NCI-H2171 (cell line): Measurements from ENCODE around the gene OR6B1.

Experiments used
- DNase-seq: peaks from one replicate; lab custom pipeline; 2025; lab: John Stamatoyannopoulos, UW

OR6B1 gene

GRCh38 chr7:144000020-144000419, at the start of gene OR6B1:
Gene OR6B1, plus strand, starts transcription at chr7:144000320. Its CDS starts 3,677 bp downstream, at chr7:144003997.
- no peak for DNase-seq

- no peak for DNase-seq
These were observed 46.7 kb upstream of the OR6B1 start for GRCh38 chr7:143953421-143953820.

- no peak for DNase-seq
These were observed 46.0 kb upstream of the OR6B1 start for GRCh38 chr7:143954135-143954534.

DNA sequence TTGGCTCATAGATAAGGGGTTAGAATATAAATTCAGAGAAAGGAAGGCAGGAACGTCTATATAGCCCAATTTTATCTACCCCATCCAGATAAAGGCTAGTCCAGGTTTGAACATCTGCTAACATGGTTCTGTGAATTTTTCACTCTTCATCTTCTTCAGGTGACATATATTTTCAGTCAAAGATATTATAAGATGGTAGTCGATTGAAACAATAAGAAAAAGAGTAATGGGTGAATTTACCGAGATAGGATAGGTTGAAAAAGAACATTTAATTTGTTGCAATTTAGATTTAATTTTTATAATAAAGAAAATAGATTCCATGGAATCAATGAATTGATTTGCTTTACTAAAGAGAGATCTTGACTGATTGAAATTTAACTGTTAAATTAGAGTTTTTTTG, 45.6 kb upstream of the OR6B1 start, which contains the start of gene OR2F1:
OR2F1 (plus strand) TSS at position 301 of the 400 bp plus-strand sequence. CDS start 5,127 bp downstream, outside the sequence.
- no peak for DNase-seq

DNA sequence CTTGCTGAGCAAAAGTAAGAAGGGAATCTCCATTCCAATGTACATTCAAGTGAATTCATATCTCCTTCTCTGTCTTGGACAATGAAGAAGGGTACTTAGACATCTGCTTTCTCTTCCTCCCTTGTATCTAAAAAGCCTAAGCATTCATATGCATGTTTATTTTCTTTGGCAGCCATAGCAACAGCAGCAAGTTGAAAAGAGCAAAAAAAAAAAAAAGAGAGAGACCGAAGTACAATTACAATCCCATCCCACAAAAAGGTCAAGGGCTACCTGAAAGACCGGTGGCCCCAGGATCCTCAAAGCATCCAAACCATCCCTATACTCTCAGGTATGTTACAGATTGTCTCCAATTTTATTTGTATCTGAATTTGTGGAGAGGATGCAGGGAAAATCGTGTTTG, 41.3 kb upstream of the OR6B1 start:
- no peak for DNase-seq

DNA sequence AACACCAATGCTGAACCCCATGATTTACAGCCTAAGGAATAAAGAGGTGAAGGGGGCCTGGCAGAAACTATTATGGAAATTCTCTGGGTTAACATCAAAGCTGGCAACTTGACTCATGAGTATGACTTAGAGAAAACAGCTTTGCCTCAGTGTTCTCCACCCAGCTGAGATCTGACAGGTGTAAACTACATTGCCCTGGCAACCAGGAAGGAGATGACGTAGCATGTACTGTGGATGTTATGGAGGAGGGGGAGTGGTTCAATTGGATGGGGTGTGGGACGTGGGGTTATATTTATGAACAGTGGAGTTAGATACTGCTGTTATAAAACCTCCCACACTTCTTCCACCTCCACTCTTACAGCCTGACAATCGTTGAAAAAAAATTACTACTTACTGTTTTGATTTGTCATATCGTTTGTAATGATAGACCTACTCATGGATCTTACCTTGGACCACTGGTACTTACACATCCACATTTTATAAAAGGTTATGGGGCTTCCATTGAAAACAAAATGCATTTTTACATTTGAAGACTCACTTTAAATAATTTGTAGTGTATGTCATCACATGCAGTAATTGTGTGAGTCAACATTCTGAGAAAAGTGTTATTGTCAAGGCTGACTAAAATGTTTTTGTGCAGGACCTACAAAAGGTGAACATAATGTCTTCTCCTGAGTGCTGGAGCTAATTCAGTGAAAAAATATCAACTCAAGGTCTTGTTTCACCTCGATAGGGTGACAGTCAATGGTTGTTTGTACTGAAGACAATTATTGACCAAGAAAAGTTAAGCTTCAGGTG, 39.1 kb upstream of the OR6B1 start:
- no peak for DNase-seq

- no peak for DNase-seq
These were observed 34.8 kb upstream of the OR6B1 start for GRCh38 chr7:143965280-143965679.

- no peak for DNase-seq
These were observed 32.7 kb upstream of the OR6B1 start for GRCh38 chr7:143967398-143967797.

DNA sequence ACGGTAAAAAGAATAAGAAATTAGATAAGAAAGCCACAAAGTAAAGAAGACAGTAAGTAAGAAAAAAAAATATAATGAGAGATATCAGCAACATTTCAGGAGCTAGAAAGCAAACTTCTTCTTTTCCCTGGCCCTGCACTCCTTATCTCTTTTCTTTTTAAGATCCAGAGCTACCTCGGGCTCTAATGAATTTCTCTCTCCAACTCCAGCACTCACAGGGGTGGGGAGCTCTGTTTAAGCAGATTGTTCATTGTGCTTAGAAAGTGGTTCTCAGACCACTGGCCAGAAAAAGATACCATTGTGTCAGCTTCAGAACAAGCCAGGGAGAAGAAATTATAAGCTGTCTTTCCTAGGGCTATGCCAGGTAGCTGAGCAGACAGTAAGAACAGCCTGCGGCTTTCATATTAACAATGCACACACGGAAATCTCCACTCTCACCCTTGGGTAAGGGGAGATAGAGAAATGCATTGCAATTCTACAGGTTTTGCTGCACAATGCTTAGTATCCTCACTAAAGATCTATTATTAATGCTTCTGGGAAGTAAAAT, 26.2 kb upstream of the OR6B1 start:
- DNase-seq: no peak

- no peak for DNase-seq
These were observed 25.7 kb upstream of the OR6B1 start for GRCh38 chr7:143974459-143974858.

DNA sequence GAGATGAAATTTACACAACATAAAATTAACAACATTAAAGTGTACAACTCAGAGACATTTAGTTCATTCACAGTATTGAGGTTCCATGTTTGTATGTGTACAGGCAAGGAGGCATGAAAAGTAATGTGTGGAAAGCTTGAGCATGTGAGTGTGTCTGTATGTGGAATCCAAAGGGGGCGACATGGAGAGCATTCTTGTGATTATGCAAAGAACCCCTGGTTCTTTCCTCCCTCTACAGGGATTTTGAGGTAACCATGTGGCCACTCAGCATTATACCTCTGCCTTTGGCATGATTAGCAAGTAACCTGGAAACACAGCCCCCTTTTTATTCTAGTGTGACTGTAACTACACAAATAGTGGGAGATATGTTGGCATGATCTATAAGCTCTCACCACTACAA, 24.5 kb upstream of the OR6B1 start:
- no peak for DNase-seq

DNA sequence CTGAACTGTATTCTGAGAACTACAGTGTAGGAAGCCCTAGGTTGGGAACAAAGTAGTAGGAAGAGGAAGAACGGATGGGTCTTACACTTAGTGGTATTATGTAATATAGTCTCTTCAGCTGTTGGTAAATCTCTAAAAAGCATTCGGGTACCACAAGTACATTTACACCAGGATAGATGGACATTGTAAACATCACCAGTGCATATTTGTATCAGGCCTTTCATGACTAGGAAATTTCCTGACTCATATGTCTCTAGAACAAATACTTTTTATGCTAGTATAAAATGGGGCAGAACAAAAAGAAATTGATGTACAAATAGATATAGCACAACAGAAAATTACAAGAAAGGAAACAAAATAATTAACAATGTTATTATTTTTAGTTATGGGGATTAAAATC, 21.5 kb upstream of the OR6B1 start:
- DNase-seq: no peak

DNA sequence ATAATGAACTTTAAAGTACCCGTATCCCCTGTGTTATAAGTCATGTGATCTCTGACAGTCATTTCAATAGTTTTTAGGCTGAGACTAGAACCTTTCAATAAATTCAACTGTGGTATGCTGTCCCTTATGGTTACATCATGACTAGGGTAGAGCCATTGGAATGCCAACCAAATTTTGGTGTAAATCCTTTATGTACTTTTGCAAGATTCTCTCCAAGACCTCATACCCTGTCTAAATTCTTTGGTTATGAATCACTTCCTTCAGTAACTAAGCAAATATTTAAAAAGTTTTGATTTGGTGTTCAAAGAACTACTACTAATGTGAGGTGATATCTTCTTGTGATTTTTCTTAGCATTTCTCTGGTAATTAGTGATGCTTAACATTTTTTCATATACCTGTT, 20.8 kb upstream of the OR6B1 start:
- no peak for DNase-seq

DNA sequence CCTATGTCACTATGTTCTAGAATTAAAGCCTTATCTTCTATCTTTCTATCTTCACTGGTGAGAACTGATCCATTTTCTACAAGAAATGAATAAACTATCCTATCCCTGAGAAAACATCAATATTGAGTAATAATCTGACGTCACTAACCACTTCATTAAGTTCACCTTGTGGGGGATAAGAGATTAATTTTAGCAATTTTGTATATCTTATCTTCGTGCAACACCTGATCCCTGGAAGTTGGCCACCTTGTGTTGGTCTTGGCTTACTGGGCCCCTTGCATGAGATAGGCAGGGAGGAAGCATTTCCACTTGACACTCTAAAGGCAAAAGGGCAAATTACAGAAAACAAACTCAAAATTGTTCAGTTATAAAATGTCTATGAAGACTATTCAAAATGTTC, 20.1 kb upstream of the OR6B1 start:
- DNase-seq: no peak

DNA sequence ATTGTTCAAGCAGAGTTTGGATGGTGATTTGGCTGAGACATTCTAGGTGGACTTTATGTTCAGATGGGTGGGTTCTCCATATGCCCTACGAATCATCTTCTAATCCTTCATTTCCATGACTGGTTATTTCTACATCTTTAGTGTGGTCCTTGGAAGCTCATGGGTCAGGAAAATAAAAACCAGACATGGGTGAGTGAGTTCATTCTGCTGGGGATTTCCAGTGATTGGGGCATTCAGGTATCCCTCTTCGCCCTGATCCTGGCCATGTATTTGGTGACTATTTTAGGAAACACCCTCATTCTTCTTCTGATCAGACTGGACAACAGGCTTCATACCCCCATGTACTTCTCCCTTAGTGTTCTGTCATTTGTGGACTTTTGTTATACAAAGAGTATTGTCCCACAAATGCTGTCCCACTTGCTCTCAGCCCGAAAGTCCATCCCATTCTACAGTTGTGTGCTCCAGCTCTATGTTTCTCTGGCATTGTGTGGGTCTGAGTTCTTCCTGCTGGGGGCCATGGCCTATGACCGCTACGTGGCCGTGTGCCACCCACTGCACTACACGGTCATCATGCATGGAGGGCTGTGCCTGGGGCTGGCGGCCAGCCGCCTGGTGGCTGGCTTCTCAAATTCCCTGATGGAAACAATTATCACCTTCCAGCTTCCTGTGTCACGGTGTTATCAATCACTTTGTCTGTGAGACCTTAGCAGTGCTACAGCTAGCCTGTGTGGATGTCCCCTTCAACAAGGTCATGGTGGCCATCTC, 19.2 kb upstream of the OR6B1 start:
- no peak for DNase-seq

GRCh38 chr7:143983960-143984359, 16.2 kb upstream of the OR6B1 start:
- DNase-seq: no peak

DNA sequence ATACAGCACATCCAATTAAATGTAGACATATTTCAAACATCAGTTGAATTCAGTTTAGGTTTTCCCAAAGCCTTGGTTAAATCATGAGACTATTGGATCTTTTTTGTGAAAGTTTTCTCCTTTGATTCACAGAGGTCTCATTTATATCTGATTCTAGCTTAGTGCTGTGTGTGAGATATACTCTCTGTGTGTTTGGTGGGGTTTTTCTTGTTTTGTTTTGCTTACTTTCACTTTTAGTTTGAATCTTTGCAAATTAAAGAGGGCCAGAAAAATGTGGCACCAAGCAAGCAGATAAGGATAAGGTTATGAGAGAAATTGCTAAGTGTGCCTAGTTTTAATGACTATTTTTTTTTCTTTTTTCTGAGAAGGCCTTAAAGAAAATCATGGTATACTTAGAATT, 12.6 kb upstream of the OR6B1 start:
- DNase-seq: no peak

DNA sequence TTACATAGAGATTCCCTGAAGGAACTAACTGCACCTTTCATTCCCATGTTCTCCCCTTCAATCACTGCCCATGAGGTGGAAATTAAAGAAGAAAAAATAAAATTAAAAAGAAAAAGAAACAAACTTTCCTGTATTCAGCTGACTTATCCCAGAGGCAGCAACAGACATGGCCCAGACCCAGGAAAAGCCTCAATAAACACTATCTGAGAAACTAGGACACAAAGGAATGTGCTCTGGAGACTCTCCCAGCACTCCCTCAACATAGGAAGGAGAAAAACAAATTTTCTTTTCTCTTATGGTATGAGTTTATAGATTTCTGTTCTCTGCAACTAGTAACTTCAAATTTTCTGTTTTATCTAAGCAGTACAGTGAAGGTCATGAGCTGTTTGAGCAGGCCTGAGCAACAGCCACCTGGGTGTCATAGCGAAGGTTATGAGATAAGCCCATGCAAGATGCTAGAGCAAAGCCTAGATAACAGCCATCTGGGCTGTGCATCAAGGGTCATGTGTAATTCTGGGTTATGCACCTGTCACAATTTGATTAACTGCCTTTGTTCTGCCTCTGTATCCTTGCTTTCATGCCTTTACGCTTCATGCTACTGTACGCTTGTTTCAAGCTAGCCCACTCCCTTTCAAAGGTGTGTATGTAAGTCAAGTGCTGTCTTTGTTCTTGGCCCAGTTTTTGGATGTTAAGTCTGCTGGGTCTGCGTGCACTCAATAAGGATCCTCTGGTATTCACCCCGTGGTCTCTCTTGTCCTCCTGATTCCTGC, 11.0 kb upstream of the OR6B1 start:
- DNase-seq: no peak

DNA sequence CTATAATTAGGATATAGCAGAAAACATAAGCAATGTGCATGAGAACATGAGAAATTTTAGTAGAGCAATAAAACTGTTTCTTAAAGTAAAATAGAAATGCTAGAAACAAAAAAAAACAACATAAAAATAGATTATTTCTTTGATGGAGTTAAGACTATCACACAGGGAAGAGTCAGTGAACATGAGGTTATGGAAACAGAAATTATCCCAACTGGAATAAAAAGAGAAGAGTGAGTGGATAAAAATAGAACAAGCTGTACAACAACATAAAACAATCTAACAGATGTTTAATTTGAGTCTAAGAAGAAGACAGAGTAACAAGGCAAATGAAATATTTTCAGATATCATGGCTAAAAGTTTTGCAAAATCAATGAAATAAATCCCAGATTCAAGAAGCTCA, 7.5 kb upstream of the OR6B1 start:
- no peak for DNase-seq

DNA sequence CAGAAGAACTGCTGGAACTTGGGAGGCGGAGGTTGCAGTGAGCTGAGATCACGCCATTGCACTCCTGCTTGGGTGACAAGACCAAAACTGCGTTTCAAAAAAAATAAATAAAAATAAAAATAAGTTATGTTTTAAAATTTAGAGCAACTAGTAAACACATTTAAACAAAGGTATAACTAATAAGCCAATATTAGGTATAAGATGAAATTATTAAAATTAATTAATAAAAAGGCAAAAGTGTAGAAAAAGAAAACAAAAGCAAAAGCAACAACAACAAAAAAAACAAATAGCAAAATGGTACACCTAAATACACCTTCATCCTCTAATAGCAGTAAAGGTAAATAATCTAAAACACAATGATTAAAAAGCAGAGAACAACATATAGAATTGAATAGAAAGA, 6.2 kb upstream of the OR6B1 start:
- no peak for DNase-seq

- DNase-seq: no peak
These were observed 1.4 kb downstream of the OR6B1 start for GRCh38 chr7:144001543-144001942.

- no peak for DNase-seq
These were observed 4.6 kb downstream of the OR6B1 start for GRCh38 chr7:144004703-144005102.
